Adrenal gland (tissue), 5 donors: Measurements from ENCODE around the gene SETD3.

ENCODE experiments used
- POLR2A ChIP-seq, 2 donors: fragments of 450-650 bp; IDR thresholded peaks; one replicate each; pipeline ENCODE4 v1.6.1; 2017; ENCODE audit warnings: antibody characterized with exemption in 2 of 2, mild to moderate bottlenecking in 2 of 2, moderate library complexity in 1 of 2
- TF ChIP-seq, protein P1 (sequence below), 6 experiments: fragments of 450-650 bp in 4 of 6; fragments of 200-600 bp in 2 of 6; sonication (generic) in 1 of 6; IDR thresholded peaks; 1 replicate in 5 of 6; 2 replicates in 1 of 6; pipeline versions ENCODE4 v1.5.1 to v1.8.0; 2016 to 2021; ENCODE audit warnings: antibody characterized with exemption in 6 of 6, mild to moderate bottlenecking in 2 of 6, moderate library complexity in 1 of 6
- donor health status: DM: no; HTN: no; CAD: no.

DNA sequence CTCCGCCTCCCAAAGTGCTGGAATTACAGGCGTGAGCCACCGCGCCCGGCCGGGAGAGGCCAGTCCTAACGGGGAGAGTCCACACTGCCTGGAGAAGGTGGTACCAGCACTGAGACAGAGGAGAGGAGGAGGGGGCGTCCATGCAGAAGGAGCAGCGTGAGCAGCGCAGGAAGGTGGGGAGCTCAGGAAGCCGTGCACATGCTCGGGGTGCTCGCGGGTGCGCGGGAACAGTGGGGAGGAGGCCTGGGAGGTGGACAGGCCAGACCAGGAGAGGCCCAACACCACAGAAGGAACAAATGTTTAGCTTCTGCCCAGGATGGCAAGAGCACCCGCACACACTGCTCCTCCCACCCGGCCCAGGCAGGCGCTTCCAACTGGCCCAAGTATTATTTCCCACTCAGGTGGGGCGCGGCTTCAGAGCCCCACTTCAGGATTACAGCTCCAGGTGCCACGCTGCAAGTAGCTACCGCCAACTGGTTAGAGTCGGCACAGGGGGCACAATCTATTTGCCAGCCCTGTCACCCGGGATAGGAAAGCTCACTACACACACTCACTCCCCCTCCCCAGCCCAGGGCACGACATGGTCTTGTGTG lies 127.9 kb downstream of the SETD3 start:
- TF ChIP-seq, protein P1, sequence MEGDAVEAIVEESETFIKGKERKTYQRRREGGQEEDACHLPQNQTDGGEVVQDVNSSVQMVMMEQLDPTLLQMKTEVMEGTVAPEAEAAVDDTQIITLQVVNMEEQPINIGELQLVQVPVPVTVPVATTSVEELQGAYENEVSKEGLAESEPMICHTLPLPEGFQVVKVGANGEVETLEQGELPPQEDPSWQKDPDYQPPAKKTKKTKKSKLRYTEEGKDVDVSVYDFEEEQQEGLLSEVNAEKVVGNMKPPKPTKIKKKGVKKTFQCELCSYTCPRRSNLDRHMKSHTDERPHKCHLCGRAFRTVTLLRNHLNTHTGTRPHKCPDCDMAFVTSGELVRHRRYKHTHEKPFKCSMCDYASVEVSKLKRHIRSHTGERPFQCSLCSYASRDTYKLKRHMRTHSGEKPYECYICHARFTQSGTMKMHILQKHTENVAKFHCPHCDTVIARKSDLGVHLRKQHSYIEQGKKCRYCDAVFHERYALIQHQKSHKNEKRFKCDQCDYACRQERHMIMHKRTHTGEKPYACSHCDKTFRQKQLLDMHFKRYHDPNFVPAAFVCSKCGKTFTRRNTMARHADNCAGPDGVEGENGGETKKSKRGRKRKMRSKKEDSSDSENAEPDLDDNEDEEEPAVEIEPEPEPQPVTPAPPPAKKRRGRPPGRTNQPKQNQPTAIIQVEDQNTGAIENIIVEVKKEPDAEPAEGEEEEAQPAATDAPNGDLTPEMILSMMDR (IDR thresholded peaks at IDR 0.05): no peak
- no peak for TF ChIP-seq POLR2A (IDR thresholded peaks at IDR 0.05)
